Thyroid gland (tissue), 4 donors: ENCODE measurements around the gene ACAA1.

Experiments
- CTCF ChIP-seq, 6 experiments: fragments of 200-600 bp in 3 of 6; fragments of 450-650 bp in 3 of 6; sonication (generic) in 3 of 6; IDR thresholded peaks; one replicate each; pipeline ENCODE4 v1.5.1; 2016 to 2019; ENCODE audit warnings: antibody characterized with exemption in 6 of 6, mild to moderate bottlenecking in 2 of 6, inconsistent platforms in 1 of 6, moderate library complexity in 1 of 6
- POLR2A ChIP-seq, 2 donors: fragments of 450-650 bp; IDR thresholded peaks; one replicate each; pipeline ENCODE4 v1.6.1; 2017; ENCODE audit warnings: antibody characterized with exemption in 2 of 2, mild to moderate bottlenecking in 2 of 2, moderate library complexity in 1 of 2

- TF ChIP-seq CTCF (IDR thresholded peaks at IDR 0.05): no peak
- no peak for TF ChIP-seq POLR2A (IDR thresholded peaks at IDR 0.05)
Measured at GRCh38 chr3:38136393-38136776, 542 bp downstream of the ACAA1 start.
